ENCODE measurements around the gene FGF5.
A peak's percentile ranks its signal among the peaks of the same experiment; 100 is the strongest.
"Not testable (repeated sequence)": the region's sequence is repeated elsewhere in the genome, so short reads cannot be mapped to it uniquely, and the experiment has no call there.

The FGF5 gene

DNA sequence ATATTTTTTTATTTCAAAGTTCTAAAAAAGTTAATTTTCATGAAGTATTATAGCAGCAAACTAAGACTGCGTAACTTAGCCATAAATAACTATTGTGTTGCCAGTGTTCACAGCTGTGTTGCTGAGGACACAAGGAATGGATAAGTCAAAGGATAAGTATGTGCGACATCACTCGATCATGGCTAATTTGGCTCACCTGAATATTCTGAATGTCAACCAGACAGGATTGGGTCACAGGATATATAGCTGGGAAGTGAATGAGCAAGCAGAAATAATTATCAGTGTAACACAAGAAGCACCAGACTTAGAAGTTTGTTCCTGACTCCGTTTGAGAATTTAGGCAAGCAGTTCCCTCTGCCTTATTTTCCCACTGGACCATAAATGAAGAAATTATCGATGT is 35.3 kb upstream of the FGF5 start:
- DNase-seq (ENCODE audit: insufficient read length, low spot score), result no peak
- FAIRE-seq, result peak; percentile 5
- TF ChIP-seq POU2F2 (IDR thresholded peaks at IDR 0.05; ENCODE audit: low read depth, low read length), result no peak
- TF ChIP-seq POLR2AphosphoS5 (IDR thresholded peaks at IDR 0.05; ENCODE audit: low read depth, low read length), result no peak
- TF ChIP-seq SPI1 (IDR thresholded peaks at IDR 0.05; ENCODE audit: low read depth, low read length), result no peak
- no peak for TF ChIP-seq TAF1 (IDR thresholded peaks at IDR 0.05; ENCODE audit: low read depth, low read length)
- TF ChIP-seq PAX5 (IDR thresholded peaks at IDR 0.05; ENCODE audit: insufficient read depth, low read length, severe bottlenecking), result no peak
- no peak for TF ChIP-seq POLR2A (IDR thresholded peaks at IDR 0.05; ENCODE audit: low read depth, low read length)

DNA sequence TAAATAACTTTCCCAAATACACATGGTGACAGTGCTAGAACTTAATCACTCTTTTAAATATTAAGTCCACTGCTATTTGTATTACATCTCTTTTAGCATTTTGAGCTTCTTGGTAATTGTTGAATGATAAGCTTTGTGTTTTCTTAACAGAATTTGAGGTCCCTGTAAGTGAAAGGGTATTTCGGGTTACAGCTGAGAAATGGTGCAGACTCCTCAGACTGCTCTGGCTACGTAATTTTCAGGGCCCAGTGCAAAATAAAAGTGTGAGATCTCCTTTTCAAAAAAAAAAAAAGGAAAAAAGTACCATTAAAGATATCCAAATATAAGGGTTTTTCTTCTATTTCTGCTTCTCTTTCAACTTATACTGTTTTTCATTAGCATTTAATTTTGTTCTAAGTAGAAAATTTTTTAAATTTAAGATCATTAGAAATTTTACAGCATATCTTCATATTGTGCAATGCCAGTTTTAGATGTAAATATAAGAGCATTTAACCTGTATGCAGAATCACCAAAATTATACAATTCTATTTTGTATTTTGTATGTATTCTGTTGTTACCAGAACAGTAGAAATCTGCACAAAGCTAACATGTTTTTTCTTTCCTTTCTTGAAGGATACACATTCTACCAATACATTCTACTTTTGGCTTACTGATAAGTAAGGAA is 33.6 kb upstream of the FGF5 start:
- FAIRE-seq (no peak), DNase-seq (ENCODE audit: insufficient read length, low spot score) (no peak)
- TF ChIP-seq POLR2AphosphoS5 (IDR thresholded peaks at IDR 0.05; ENCODE audit: low read depth, low read length) (no peak), PAX5 (IDR thresholded peaks at IDR 0.05; ENCODE audit: insufficient read depth, low read length, severe bottlenecking) (no peak), SPI1 (IDR thresholded peaks at IDR 0.05; ENCODE audit: low read depth, low read length) (no peak), TAF1 (IDR thresholded peaks at IDR 0.05; ENCODE audit: low read depth, low read length) (no peak), POU2F2 (IDR thresholded peaks at IDR 0.05; ENCODE audit: low read depth, low read length) (no peak), POLR2A (IDR thresholded peaks at IDR 0.05; ENCODE audit: low read depth, low read length) (no peak)

DNA sequence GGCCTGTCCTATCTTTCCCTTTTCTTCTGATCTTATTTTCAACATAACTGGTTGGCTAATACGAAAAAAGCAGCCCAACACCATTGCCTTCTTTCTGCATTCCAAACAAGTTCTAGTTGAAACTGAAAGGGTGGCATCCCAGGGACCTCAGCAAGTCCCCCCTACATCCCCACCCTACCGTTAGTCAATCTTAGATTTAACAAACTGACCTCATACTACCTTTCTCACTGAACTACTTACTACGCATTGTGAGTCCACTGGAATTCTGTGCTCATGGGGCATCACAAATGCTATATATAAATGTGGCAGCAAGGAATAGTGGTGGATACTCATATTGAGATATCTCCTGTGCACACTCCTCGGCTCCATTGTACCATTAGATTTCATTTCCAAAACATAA is 33.1 kb upstream of the FGF5 start:
- TF ChIP-seq TAF1 (IDR thresholded peaks at IDR 0.05; ENCODE audit: low read depth, low read length) (no peak), POU2F2 (IDR thresholded peaks at IDR 0.05; ENCODE audit: low read depth, low read length) (no peak), POLR2AphosphoS5 (IDR thresholded peaks at IDR 0.05; ENCODE audit: low read depth, low read length) (no peak), POLR2A (IDR thresholded peaks at IDR 0.05; ENCODE audit: low read depth, low read length) (no peak), PAX5 (IDR thresholded peaks at IDR 0.05; ENCODE audit: insufficient read depth, low read length, severe bottlenecking) (no peak), SPI1 (IDR thresholded peaks at IDR 0.05; ENCODE audit: low read depth, low read length) (no peak)
- no peak for DNase-seq (ENCODE audit: insufficient read length, low spot score)
- FAIRE-seq, result no peak

DNA sequence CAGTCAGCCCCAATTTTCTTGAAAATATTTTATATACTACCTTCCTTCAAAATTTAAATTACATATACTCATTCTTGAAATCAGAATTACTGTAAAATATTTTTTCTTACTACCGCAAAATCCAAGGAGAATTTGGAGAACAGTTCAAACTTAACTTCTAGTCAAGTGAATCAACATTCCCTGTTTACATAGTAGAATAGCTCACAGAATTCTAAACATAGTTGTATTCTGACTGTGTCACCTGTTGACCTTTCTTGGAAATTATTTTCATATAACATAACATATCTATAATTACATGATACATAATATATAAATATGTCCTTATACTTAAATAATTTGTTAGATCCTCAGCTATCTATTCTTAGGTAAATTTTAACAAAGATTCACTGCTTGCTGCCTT is 31.0 kb upstream of the FGF5 start:
- no peak for DNase-seq (ENCODE audit: insufficient read length, low spot score)
- FAIRE-seq, result no peak
- TF ChIP-seq POLR2AphosphoS5 (IDR thresholded peaks at IDR 0.05; ENCODE audit: low read depth, low read length) (no peak), PAX5 (IDR thresholded peaks at IDR 0.05; ENCODE audit: insufficient read depth, low read length, severe bottlenecking) (no peak), POLR2A (IDR thresholded peaks at IDR 0.05; ENCODE audit: low read depth, low read length) (no peak), SPI1 (IDR thresholded peaks at IDR 0.05; ENCODE audit: low read depth, low read length) (no peak), POU2F2 (IDR thresholded peaks at IDR 0.05; ENCODE audit: low read depth, low read length) (no peak), TAF1 (IDR thresholded peaks at IDR 0.05; ENCODE audit: low read depth, low read length) (no peak)

DNA sequence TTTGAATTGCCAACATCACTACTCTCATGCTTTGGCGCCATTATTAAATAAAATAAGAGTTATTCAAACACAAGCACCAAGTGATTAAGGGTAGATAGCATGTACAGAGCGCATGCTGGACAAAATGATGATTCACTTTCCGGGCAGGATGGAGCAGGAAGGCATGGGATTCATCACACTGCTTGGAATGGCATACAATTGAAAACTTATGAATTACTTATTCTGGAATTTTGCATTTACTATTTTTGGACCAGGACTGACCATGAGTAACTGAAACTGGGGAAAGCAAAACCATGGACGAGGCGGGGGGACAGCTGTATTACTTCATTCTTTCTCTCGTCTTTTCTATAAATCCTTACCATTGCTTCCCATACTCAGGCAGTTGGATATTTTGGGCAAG is 28.5 kb upstream of the FGF5 start:
- TF ChIP-seq POLR2AphosphoS5 (IDR thresholded peaks at IDR 0.05; ENCODE audit: low read depth, low read length), result no peak
- TF ChIP-seq PAX5 (IDR thresholded peaks at IDR 0.05; ENCODE audit: insufficient read depth, low read length, severe bottlenecking), result no peak
- TF ChIP-seq SPI1 (IDR thresholded peaks at IDR 0.05; ENCODE audit: low read depth, low read length), result no peak
- TF ChIP-seq TAF1 (IDR thresholded peaks at IDR 0.05; ENCODE audit: low read depth, low read length), result no peak
- TF ChIP-seq POU2F2 (IDR thresholded peaks at IDR 0.05; ENCODE audit: low read depth, low read length), result no peak
- TF ChIP-seq POLR2A (IDR thresholded peaks at IDR 0.05; ENCODE audit: low read depth, low read length), result no peak
- no peak for DNase-seq (ENCODE audit: insufficient read length, low spot score)
- no peak for FAIRE-seq

DNA sequence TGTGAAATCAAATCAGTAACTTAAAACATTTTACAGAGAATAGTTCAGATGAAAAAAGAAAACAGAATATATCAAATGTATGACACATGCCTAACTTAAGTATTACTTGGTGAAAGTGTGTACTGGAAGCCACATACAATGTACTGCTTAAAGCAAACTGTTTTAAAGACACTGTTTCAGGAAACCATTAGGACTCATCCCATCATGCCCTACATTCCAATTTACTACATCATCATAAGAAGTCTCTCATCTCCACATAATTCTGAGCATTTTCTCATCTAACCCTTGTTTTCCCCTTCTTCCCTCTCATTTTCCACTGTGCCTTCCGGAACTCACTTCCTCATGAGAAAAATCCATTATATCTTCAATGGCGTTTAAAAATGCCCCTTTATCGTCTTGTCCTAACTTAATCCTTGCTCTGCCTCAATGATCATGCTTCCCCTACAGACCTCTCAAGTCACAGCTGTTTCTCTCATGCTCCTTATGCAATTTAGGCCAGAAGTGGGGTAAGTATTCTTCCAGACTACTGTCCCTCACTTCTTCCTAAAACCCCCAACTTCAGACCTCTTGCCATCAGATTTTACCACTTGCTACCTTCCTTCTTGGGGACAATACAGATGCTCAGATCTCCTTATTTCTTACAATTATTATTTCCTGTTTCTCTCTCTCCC is 26.8 kb upstream of the FGF5 start:
- FAIRE-seq (no peak), DNase-seq (ENCODE audit: insufficient read length, low spot score) (no peak)
- TF ChIP-seq SPI1 (IDR thresholded peaks at IDR 0.05; ENCODE audit: low read depth, low read length) (no peak), TAF1 (IDR thresholded peaks at IDR 0.05; ENCODE audit: low read depth, low read length) (no peak), POU2F2 (IDR thresholded peaks at IDR 0.05; ENCODE audit: low read depth, low read length) (no peak), POLR2A (IDR thresholded peaks at IDR 0.05; ENCODE audit: low read depth, low read length) (no peak), PAX5 (IDR thresholded peaks at IDR 0.05; ENCODE audit: insufficient read depth, low read length, severe bottlenecking) (no peak), POLR2AphosphoS5 (IDR thresholded peaks at IDR 0.05; ENCODE audit: low read depth, low read length) (no peak)

DNA sequence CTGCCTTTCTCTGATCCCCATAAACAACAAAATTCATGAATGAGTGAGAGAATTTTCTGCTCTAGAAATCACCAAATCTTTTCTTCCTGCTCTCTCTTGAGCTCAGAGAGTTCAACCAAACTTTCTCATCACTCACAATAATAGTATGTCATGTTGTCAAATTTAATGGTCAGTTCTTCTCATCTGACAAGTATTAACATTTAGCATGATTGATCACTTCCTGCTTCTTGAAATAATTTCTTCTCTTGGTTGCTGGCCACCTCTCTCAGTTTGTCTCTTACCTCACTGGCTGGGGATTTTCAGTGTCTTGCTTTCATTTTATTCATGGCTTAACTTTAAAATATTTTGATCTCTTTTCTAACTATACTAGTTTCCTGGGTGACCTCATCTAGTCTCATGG is 25.5 kb upstream of the FGF5 start:
- no peak for DNase-seq (ENCODE audit: insufficient read length, low spot score)
- no peak for FAIRE-seq
- TF ChIP-seq PAX5 (IDR thresholded peaks at IDR 0.05; ENCODE audit: insufficient read depth, low read length, severe bottlenecking) (no peak), POLR2A (IDR thresholded peaks at IDR 0.05; ENCODE audit: low read depth, low read length) (no peak), POLR2AphosphoS5 (IDR thresholded peaks at IDR 0.05; ENCODE audit: low read depth, low read length) (no peak), SPI1 (IDR thresholded peaks at IDR 0.05; ENCODE audit: low read depth, low read length) (no peak), POU2F2 (IDR thresholded peaks at IDR 0.05; ENCODE audit: low read depth, low read length) (no peak), TAF1 (IDR thresholded peaks at IDR 0.05; ENCODE audit: low read depth, low read length) (no peak)

DNA sequence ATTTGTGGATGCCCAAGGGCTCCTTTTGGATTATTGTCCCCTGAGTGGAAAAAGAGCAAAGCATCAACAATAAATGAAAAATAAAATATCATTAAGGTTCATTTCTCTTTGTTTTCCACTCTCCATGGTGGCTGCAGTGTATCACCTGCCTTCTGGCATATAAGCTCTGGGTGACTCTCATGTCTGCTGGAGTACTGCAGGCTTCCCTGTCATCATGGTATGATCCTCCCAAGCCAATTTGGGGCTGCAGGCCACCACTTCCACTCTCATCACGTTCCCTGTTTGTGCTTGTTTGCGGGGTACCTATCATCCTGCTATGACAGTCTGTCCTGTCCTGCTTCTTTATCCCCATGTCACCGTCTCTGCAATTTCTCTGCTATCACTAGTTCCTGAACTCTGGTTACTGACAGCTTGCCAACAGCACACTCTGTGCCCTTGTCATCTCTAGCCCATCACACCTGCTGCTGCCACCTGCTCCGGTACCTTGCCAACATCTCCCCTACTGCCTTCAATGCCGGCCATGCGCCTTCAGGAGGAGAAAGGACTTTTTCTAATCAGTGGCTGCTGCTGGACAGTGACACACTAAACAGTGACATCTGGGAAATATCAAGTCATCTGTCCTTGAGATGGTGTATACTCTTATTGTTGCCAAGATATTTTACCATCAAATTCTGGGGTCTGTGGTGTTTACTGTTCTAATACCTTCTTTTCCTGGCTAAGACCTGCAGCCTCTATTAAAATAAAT is 23.0 kb upstream of the FGF5 start:
- no peak for DNase-seq (ENCODE audit: insufficient read length, low spot score)
- no peak for TF ChIP-seq PAX5 (IDR thresholded peaks at IDR 0.05; ENCODE audit: insufficient read depth, low read length, severe bottlenecking)
- TF ChIP-seq POLR2AphosphoS5 (IDR thresholded peaks at IDR 0.05; ENCODE audit: low read depth, low read length), result no peak
- TF ChIP-seq POLR2A (IDR thresholded peaks at IDR 0.05; ENCODE audit: low read depth, low read length), result no peak
- no peak for TF ChIP-seq SPI1 (IDR thresholded peaks at IDR 0.05; ENCODE audit: low read depth, low read length)
- TF ChIP-seq POU2F2 (IDR thresholded peaks at IDR 0.05; ENCODE audit: low read depth, low read length), result no peak
- no peak for TF ChIP-seq TAF1 (IDR thresholded peaks at IDR 0.05; ENCODE audit: low read depth, low read length)
- FAIRE-seq, result no peak

DNA sequence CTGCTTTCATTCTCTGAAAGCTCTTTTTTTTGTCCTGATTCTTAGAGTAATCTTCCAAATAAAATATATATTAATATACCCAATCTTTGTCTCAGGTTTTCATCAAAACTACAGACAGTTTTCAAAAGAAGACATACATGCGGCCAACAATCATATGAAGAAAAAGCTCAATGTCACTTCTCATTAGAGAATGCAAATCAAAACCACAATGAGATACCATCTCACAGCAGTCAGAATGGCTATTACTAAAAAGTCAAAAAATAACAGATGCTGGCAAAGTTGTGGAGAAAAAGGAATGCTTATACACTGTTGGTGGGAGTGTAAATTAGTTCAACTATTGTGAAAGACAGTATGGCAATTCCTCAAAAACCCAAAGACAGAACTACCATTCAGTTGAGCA is 19.0 kb upstream of the FGF5 start:
- DNase-seq (ENCODE audit: insufficient read length, low spot score); FAIRE-seq: not testable (repeated sequence)

All from GM12891 (cell line).